NCI-H460 (cell line): ENCODE results near the gene GIMAP8. TPM values are rescaled to one million over a fixed set of nuclear protein-coding genes. Genes with fewer than 3 reads are reported as not detected.
A peak's percentile ranks its signal among the peaks of the same experiment; 100 is the strongest.
"Not testable (repeated sequence)": the region's sequence is repeated elsewhere in the genome, so short reads cannot be mapped to it uniquely, and the experiment has no call there.

Source experiments
- DNase-seq: peaks from one replicate; pipeline ENCODE4 v3.0.0-alpha.2; 2016; ENCODE audit warnings: low read depth; ENCODE audit errors: extremely low read depth
- total RNA-seq: library from RNA; depleted of rRNA; stranded (reverse); fragments of >200 nt; shearing (Covaris generic); gene quantifications from 2 replicates; pipeline ENCODE4 v1.2.3, GENCODE V29; 2014

GIMAP8 gene
- total RNA-seq, 1 experiment from 2014 or later, result not detected

- no peak for DNase-seq
Observed at GRCh38 chr7:150434240-150434639, 16.2 kb upstream of the GIMAP8 start.

GRCh38 chr7:150435047-150435389 is 15.4 kb upstream of the GIMAP8 start:
- DNase-seq, result no peak

GRCh38 chr7:150435390-150436073 is 14.9 kb upstream of the GIMAP8 start:
- no peak for DNase-seq

DNA sequence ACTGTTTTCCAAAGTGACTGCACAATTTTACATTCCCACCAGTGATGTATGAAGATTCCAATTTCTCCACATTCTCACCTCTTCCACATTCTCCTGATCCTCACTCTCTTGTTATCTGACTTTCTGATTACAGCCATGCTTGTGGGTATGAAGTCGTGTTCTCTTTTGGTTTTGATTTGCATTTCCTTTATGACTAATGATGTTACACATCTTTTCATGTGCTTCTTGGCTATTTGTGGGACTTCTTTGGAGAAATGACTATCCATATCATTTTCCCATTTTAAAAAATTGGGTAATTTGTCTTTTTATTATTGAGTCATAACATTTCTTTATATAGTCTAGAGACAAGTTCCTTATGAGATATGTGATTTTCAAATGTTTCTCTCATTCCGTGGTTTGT is 10.5 kb upstream of the GIMAP8 start:
- no peak for DNase-seq

DNA sequence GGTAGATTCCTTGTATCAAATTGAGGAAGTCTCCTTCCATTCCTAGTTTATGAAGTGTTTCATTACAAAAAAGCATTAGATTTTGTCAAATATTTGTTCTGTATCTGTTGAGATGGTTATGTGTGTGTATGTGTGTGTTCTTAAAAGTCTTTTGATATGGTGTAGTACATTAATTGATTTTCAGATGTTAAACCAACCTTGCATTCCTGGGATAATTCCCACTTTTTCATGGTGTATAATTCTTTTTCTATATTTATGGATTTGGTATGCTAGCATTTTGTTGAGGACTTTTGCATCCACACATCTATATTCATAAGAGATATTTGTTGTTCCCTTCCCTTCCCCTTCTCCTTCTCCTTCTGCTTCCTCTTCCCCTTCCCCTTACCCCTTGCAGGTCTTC is 8.9 kb upstream of the GIMAP8 start:
- no peak for DNase-seq

DNA sequence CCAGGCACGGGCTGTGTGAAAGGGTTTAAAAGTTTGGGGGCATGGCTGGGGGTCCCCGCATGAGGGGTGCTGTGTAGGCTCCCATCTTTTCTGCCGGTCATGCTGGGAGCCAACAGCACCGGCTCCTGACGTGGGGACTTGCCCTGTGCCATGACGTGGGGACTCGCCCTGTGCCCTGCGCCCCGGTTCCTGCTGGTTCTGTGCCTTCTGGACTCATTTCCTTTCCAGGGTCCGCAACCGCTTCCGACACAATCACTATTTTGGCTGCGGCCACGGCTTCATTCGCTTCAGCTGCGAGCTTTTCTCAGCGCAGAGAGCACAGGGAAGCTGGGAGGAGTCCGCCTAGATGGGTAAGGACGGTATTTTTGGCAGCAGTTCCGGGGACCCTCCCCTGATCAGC is 7.6 kb upstream of the GIMAP8 start:
- no peak for DNase-seq

- DNase-seq, result no peak
Observed at GRCh38 chr7:150443793-150444540, 6.5 kb upstream of the GIMAP8 start.

DNA sequence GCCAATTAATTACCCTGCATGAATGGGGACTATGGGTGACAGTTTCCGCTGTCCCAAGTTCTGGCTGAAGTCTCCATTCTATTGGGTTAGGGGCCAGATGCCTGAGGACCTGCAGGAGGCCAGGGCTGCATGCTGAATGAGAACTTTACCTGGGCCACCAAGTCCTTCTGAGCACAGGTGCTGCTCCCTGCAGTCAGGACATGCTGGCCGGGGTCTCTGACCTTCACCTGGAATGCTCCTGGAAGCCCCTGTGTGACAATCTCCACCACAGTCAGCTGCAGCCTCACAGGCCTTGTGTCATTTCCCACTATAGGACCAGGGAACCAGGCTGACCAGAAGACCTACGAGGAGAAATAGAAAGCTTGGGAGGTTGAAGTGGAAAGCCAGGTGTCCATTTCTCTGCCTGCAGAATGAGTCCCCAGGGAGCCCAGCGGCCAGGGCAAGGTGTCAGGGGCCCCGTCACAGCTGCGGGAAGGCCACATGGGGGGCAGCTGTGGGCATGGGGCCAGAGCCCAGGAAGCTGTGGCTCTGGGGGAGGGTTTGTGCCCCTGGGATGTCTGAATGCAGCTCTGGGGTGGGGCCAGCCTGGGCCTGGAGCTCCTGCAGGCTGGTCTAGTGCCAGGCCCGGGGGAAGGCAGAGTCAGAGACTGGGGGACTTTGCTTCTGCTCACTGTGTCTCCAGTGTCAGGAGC is 5.6 kb upstream of the GIMAP8 start:
- DNase-seq, result no peak

DNA sequence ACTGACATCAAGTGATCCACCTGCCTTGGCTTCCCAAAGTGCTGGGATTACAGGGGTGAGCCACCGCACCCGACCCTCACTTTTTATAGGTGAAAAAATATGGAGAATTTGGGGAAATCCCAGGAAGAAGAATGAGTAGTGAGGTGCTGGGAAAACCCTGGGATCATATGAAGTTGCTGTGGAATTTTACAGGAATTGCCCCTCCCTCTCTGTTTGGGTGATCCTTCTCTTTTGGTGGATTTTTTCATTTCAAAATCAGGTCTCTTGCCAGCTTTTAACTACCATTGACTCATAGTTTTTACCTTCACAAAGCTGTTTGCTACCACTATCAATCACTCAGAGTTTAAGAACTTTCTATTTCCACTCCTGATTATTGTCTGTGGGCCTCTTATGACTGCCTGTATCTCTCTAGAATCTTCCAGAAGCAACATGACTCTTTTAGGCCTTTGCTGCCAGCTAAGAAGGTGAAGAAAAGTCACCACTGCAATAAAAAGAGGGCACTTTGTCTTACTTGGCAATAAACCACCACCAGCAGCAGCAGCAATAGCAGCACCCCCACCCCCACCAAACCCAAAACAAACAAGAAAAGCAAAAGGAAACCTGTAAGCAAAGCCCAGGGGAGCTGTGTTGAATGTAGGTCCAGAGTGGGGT is 4.0 kb upstream of the GIMAP8 start:
- DNase-seq, result no peak

DNA sequence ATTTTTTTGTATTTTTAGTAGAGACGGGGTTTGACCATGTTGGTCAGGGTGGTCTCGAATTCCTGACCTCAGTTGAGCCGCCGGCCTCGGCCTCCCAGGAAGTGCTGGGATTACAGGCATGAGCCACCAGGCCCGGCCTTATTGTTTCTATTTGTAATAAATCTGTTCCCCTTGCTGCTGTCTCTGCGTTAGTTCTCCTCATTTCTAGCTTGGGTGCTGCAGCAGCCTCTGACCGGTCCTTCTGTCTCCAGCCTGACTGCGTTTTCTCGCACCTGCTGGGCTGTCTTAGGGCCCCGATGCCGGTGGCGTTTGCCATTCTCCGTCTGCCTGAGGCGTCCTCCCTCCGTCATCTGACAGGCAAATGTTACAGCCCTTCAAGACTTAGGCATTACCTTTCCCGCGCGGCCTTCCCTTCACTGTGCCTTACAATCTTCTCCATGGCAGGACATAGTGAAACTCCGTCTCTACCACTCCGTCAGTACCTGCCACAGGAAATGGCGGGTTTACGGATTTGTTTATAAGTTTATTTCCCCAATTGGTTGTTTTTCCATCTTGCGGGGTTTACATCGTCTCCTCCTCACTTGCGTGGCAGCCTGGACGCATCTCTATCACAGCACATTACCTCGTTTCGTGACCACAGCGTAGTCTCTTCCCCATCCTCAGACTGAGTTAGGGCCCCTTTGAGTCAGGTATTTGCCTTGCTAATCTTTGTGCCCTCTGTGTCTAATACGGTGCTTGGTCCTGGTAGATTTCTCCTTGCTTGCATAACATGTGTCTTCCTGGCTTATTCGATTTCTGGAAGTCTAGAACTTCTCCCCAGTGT is 2.3 kb upstream of the GIMAP8 start:
- no peak for DNase-seq

GRCh38 chr7:150448789-150449147 is 1.7 kb upstream of the GIMAP8 start:
- peak; percentile 65 for DNase-seq

GRCh38 chr7:150449206-150449952 is 1.1 kb upstream of the GIMAP8 start:
- no peak for DNase-seq

- no peak for DNase-seq
Observed at GRCh38 chr7:150451097-150451793, 815 bp downstream of the GIMAP8 start.

DNA sequence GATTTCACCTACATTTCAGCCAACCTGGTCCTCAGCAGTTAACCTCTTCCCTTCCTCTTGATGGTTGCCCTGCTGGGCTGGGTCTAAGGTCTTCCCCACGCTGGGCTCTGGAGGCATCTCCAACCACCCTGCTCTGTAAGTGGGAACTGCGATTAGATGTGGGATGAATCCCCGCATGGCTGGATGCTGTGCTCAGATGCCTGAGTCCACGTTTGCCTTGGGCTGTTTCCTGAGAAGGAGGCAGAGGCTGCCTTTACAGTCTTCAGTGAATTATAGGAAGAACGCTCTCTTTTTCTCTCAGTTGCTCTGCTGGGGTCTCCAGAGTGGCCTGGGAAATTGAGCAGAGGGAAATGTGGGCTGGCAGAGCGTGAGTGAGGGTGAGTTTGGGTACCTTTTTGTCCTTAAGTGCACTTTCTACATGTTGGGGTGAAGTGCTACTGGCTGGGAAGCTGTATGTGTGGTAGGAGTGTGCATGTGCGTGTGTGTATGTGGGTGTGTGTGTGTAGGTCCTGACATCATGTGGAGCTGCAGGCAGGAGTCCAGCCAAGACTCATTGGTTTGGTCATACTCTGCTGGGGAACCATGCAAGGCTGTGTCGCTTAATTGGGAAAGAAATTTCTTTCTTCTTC is 1.5 kb downstream of the GIMAP8 start:
- no peak for DNase-seq

GRCh38 chr7:150453181-150453580 is 2.8 kb downstream of the GIMAP8 start:
- DNase-seq, result no peak

GRCh38 chr7:150453892-150454291 is 3.5 kb downstream of the GIMAP8 start:
- DNase-seq, result no peak

DNA sequence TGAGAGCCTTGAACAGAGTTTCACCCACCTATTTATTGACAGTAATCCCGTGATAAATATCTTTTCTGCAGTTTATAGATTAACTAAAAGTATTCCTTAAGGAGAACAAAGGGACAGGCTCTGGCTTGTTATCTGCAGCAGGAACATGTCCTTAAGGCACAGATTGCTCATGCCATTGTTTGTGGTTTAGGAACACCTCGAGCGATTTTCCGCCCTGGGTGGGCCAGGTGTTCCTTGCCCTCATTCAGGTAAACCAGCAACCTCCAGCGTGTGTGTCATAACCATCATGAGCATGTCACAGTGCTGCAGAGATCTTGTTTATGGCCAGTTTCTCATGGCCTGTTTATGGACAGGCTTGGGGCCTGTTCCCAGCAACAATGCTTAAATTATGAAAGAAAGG is 6.6 kb downstream of the GIMAP8 start:
- not testable (repeated sequence) for DNase-seq

- no peak for DNase-seq
Observed at GRCh38 chr7:150458235-150458634, 7.8 kb downstream of the GIMAP8 start.

DNA sequence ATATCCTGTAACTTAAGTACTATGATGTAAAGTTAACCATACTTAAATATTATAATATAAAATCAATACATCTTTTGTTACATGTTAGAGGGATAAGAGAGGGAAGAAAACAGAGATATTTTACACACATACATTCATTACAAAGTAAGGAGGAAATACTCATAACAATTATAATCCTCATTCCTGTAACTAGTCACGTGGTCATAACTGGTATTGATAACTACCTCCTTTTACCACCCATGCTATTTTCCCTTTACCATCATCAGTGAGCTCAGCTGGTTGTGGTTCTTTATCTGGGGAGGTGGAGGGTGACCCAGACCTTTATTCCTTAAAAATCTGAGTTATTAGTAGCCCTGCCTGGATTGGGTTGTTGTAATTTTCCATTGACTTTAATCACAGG is 8.3 kb downstream of the GIMAP8 start:
- DNase-seq, result no peak
